OCI-LY1 (cell line): Measurements from ENCODE around the gene SDHC.

ENCODE experiments used
- H2AFZ ChIP-seq: fragments of 200-600 bp; sonication (generic), shearing (Covaris generic); 2 replicates; pipeline ENCODE4 v1.6.0; 2014; ENCODE audit warnings: antibody characterized with exemption, mild to moderate bottlenecking, low read length
- H3F3A ChIP-seq: fragments of 200-600 bp; sonication (generic), shearing (Covaris generic); 2 replicates; pipeline ENCODE4 v1.6.0; 2014; ENCODE audit warnings: mild to moderate bottlenecking, antibody characterized with exemption, low read length, moderate library complexity; ENCODE audit not compliant: insufficient read depth
- H3K27ac ChIP-seq: fragments of 200-600 bp; sonication (generic); 2 replicates; pipeline ENCODE4 v1.5.1; 2014; ENCODE audit warnings: low read length, mixed run types, mild to moderate bottlenecking, low read depth; ENCODE audit not compliant: poor library complexity, severe bottlenecking
- H3K27me3 ChIP-seq: fragments of 200-600 bp; sonication (generic); 2 replicates; pipeline ENCODE4 v1.6.0; 2014; ENCODE audit warnings: antibody characterized with exemption, mild to moderate bottlenecking, low read length, moderate library complexity; ENCODE audit not compliant: insufficient read depth
- H3K36me3 ChIP-seq: fragments of 200-600 bp; sonication (generic); 2 replicates; pipeline ENCODE4 v1.6.1; 2014; ENCODE audit warnings: mild to moderate bottlenecking, antibody characterized with exemption, low read length, moderate library complexity, mixed read lengths; ENCODE audit not compliant: insufficient read depth
- H3K4me1 ChIP-seq: fragments of 200-600 bp; sonication (generic); 2 replicates; pipeline ENCODE4 v1.5.1; 2014; ENCODE audit warnings: mild to moderate bottlenecking, low read length, moderate library complexity; ENCODE audit not compliant: insufficient read depth, severe bottlenecking
- H3K4me2 ChIP-seq: fragments of 200-600 bp; sonication (generic), shearing (Covaris generic); 2 replicates; pipeline ENCODE4 v1.6.1; 2014; ENCODE audit warnings: low read length
- H3K4me3 ChIP-seq: fragments of 200-600 bp; sonication (generic); 2 replicates; pipeline ENCODE4 v1.5.1; 2014; ENCODE audit warnings: low read length, low read depth, mild to moderate bottlenecking, mixed read lengths; ENCODE audit not compliant: poor library complexity, severe bottlenecking
- H3K79me2 ChIP-seq: fragments of 200-600 bp; shearing (Covaris generic); 2 replicates; pipeline ENCODE4 v1.6.1; 2016; ENCODE audit warnings: mixed run types, low read length, mixed read lengths; ENCODE audit not compliant: insufficient read depth
- H3K9ac ChIP-seq: fragments of 200-600 bp; sonication (generic), shearing (Covaris generic); 2 replicates; pipeline ENCODE4 v1.6.1; 2014; ENCODE audit warnings: mild to moderate bottlenecking, low read length, mixed read lengths
- H3K9me2 ChIP-seq: fragments of 200-600 bp; sonication (generic), shearing (Covaris generic); 2 replicates; pipeline ENCODE4 v1.6.1; 2014; ENCODE audit warnings: low read depth, mild to moderate bottlenecking, low read length, mixed read lengths
- H3K9me3 ChIP-seq: fragments of 200-600 bp; shearing (Covaris generic); 2 replicates; pipeline ENCODE4 v1.6.1; 2014; ENCODE audit warnings: low read length, mixed read lengths
- H4K20me1 ChIP-seq: fragments of 200-600 bp; sonication (generic), shearing (Covaris generic); 2 replicates; pipeline ENCODE4 v1.6.0; 2016; ENCODE audit warnings: mild to moderate bottlenecking, low read length; ENCODE audit not compliant: insufficient read depth
- EZH2 ChIP-seq: fragments of 200-600 bp; sonication (generic), shearing (Covaris generic); IDR thresholded peaks from 2 replicates; pipeline ENCODE4 v1.8.0; 2017; ENCODE audit warnings: borderline replicate concordance, mixed run types, mild to moderate bottlenecking, antibody characterized with exemption, low read length, moderate library complexity, mixed read lengths
- TF ChIP-seq, protein P1 (sequence below): fragments of 200-600 bp; sonication (generic), shearing (Covaris generic); IDR thresholded peaks from 2 replicates; pipeline ENCODE4 v1.5.1; 2017; ENCODE audit warnings: mild to moderate bottlenecking, antibody characterized with exemption, low read length, moderate library complexity, mixed read lengths

SDHC gene

DNA sequence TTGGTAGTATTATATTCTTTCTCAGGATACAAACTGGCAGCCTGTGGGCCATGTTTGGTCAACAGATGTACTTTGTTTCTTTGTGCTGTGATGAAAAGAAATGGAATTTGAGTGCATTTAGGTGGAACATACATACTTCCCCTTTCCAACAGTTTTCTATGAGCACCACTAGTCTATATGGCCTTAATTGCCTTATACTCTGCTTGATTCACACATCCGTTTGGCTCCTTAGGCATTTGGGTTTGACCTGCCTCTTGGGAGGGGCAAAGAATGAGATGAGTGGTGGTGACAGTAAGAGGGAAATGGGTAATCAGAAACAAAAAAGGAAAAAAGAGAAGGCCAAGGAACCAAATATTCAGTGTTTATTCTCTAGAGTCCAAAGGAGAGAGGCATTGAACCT, 36.5 kb downstream of the SDHC start:
- TF ChIP-seq, protein P1, sequence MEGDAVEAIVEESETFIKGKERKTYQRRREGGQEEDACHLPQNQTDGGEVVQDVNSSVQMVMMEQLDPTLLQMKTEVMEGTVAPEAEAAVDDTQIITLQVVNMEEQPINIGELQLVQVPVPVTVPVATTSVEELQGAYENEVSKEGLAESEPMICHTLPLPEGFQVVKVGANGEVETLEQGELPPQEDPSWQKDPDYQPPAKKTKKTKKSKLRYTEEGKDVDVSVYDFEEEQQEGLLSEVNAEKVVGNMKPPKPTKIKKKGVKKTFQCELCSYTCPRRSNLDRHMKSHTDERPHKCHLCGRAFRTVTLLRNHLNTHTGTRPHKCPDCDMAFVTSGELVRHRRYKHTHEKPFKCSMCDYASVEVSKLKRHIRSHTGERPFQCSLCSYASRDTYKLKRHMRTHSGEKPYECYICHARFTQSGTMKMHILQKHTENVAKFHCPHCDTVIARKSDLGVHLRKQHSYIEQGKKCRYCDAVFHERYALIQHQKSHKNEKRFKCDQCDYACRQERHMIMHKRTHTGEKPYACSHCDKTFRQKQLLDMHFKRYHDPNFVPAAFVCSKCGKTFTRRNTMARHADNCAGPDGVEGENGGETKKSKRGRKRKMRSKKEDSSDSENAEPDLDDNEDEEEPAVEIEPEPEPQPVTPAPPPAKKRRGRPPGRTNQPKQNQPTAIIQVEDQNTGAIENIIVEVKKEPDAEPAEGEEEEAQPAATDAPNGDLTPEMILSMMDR: no peak
- no peak for TF ChIP-seq EZH2
- Histone ChIP-seq H3K9ac (no peak overlapping the region), H4K20me1 (no peaks in the 10 kb centered on the region), H3K79me2 (no peaks in the 10 kb centered on the region), H3K27ac (no peak overlapping the region), H3K4me2 (no peak overlapping the region), H3K4me1 (no peaks in the 10 kb centered on the region), H3K36me3 (peaks cover 26% of the 10 kb centered on the region), H3K9me3 (no peaks in the 10 kb centered on the region), H3K4me3 (no peak overlapping the region), H3F3A (no peaks in the 10 kb centered on the region), H3K9me2 (no peaks in the 10 kb centered on the region), H3K27me3 (no peaks in the 10 kb centered on the region), H2AFZ (no peak overlapping the region)

DNA sequence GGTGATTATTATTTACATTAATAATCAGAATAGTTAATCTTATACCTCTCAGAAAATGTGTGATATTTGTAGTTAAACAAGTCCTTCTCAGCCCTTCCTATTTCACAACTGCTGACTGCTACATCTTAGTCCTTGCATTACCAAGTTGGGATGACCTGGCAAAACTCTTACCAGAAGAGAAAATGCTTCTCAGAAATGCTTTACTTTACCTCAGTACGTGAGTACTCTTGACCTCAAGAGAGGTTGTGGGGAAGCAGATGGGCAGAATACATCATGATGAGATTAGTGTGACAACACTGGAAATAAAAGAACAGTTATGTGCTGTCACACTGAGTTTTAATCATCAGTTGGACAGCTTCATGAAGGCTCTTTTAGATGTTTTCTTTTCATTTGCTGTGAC, 37.3 kb downstream of the SDHC start:
- TF ChIP-seq, protein P1: no peak
- TF ChIP-seq EZH2: no peak
- Histone ChIP-seq H3K4me3 (no peak overlapping the region), H3K4me2 (no peak overlapping the region), H4K20me1 (no peaks in the 10 kb centered on the region), H3K9ac (no peak overlapping the region), H3K9me3 (no peaks in the 10 kb centered on the region), H3K36me3 (peaks cover 26% of the 10 kb centered on the region), H3K4me1 (no peaks in the 10 kb centered on the region), H3F3A (no peaks in the 10 kb centered on the region), H3K27me3 (no peaks in the 10 kb centered on the region), H3K79me2 (no peaks in the 10 kb centered on the region), H3K9me2 (no peaks in the 10 kb centered on the region), H3K27ac (no peak overlapping the region), H2AFZ (no peak overlapping the region)

DNA sequence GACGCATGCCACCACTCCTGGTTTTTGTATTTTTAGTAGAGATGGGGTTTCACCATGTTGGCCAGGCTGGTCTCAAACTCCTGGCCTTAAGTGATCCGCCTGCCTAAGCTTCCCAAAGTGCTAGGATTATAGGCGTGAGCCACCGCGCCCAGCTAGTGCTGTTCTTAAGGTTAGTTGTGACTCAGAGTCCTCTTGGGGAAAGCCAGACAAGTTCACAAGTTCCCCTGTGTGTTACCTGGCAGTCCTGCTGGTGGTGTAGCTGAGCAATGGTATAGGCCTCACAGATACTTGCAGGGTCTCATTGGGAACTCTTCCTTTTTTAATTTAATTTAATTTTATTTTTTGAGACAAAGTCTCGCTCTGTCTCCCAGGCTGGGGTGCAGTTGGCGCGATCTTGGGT, 42.9 kb downstream of the SDHC start:
- no peak overlapping the region for H2AFZ ChIP-seq
- no peaks in the 10 kb centered on the region for H3K4me1 ChIP-seq
- H3K79me2 ChIP-seq: no peaks in the 10 kb centered on the region
- H3K4me2 ChIP-seq: no peak overlapping the region
- no peaks in the 10 kb centered on the region for H4K20me1 ChIP-seq
- no peak for TF ChIP-seq EZH2
- TF ChIP-seq, protein P1: no peak
- no peaks in the 10 kb centered on the region for H3K9me2 ChIP-seq
- no peaks in the 10 kb centered on the region for H3K9me3 ChIP-seq
- peaks cover 19% of the 10 kb centered on the region for H3K36me3 ChIP-seq
- H3K4me3 ChIP-seq: no peak overlapping the region
- H3F3A ChIP-seq: no peaks in the 10 kb centered on the region
- no peak overlapping the region for H3K9ac ChIP-seq
- H3K27me3 ChIP-seq: no peaks in the 10 kb centered on the region
- H3K27ac ChIP-seq: no peak overlapping the region
